HG02623 (cell line): Measurements from ENCODE around the gene TMEM108.

Experiments
- ATAC-seq: cut with Tn5 transposase; IDR thresholded peaks from one replicate; pipeline ENCODE4 v1.9.1; 2021; ENCODE audit warnings: moderate library complexity; ENCODE audit not compliant: unreplicated experiment

The TMEM108 gene

GRCh38 chr3:133053532-133053931, 15.3 kb downstream of the TMEM108 start:
- no peak for ATAC-seq

- no peak for ATAC-seq
These were observed 16.4 kb downstream of the TMEM108 start for GRCh38 chr3:133054586-133054985.

GRCh38 chr3:133055339-133055738, 17.1 kb downstream of the TMEM108 start:
- no peak for ATAC-seq

- ATAC-seq = no peak
These were observed 20.1 kb downstream of the TMEM108 start for GRCh38 chr3:133058243-133058642.

- ATAC-seq = no peak
These were observed 20.6 kb downstream of the TMEM108 start for GRCh38 chr3:133058831-133059230.

- no peak for ATAC-seq
These were observed 27.2 kb downstream of the TMEM108 start for GRCh38 chr3:133065193-133065961.

GRCh38 chr3:133066026-133066425, 27.8 kb downstream of the TMEM108 start:
- ATAC-seq = no peak

GRCh38 chr3:133069556-133070286, 31.5 kb downstream of the TMEM108 start:
- no peak for ATAC-seq

GRCh38 chr3:133074977-133075376, 36.8 kb downstream of the TMEM108 start:
- ATAC-seq = no peak

GRCh38 chr3:133077688-133078087, 39.5 kb downstream of the TMEM108 start:
- ATAC-seq = no peak

GRCh38 chr3:133079621-133080020, 41.4 kb downstream of the TMEM108 start:
- ATAC-seq = no peak

- no peak for ATAC-seq
These were observed 42.8 kb downstream of the TMEM108 start for GRCh38 chr3:133081016-133081415.

GRCh38 chr3:133083395-133083794, 45.2 kb downstream of the TMEM108 start:
- no peak for ATAC-seq

- no peak for ATAC-seq
These were observed 51.8 kb downstream of the TMEM108 start for GRCh38 chr3:133089906-133090485.

- no peak for ATAC-seq
These were observed 54.5 kb downstream of the TMEM108 start for GRCh38 chr3:133092681-133093080.

GRCh38 chr3:133093366-133093765, 55.2 kb downstream of the TMEM108 start:
- ATAC-seq = no peak

- ATAC-seq = no peak
These were observed 58.9 kb downstream of the TMEM108 start for GRCh38 chr3:133096900-133097613.

- no peak for ATAC-seq
These were observed 65.5 kb downstream of the TMEM108 start for GRCh38 chr3:133103706-133104105.

GRCh38 chr3:133106169-133106568, 68.0 kb downstream of the TMEM108 start:
- ATAC-seq = no peak

GRCh38 chr3:133112666-133113065, 74.5 kb downstream of the TMEM108 start:
- no peak for ATAC-seq

GRCh38 chr3:133113526-133113925, 75.3 kb downstream of the TMEM108 start:
- ATAC-seq = no peak
